ENCODE measurements around the gene PDE4DIP.
"Not testable (repeated sequence)": the region's sequence is repeated elsewhere in the genome, so short reads cannot be mapped to it uniquely, and the experiment has no call there.

- not testable (repeated sequence) for TF ChIP-seq CTCF (IDR thresholded peaks at IDR 0.05; ENCODE audit: extremely low read depth in 1 of 2, insufficient read depth in 1 of 2, low read depth in 1 of 2, low read length in 2 of 2); JUN (IDR thresholded peaks at IDR 0.05; ENCODE audit: borderline replicate concordance, insufficient read depth, insufficient read length, low read depth)
These were observed 108.8 kb downstream of the PDE4DIP start for GRCh38 chr1:148952938-148953616.

Data from endothelial cell of umbilical vein (primary cell).